ENCODE measurements around the gene GDE1.

The GDE1 gene

GRCh38 chr16:19486051-19486450 is 35.8 kb downstream of the GDE1 start:
- DNase-seq (ENCODE audit: low spot score): no peak

GRCh38 chr16:19485611-19486010 is 36.3 kb downstream of the GDE1 start:
- no peak for DNase-seq (ENCODE audit: low spot score)

GRCh38 chr16:19484096-19484495 is 37.8 kb downstream of the GDE1 start:
- DNase-seq (ENCODE audit: low spot score): no peak

DNA sequence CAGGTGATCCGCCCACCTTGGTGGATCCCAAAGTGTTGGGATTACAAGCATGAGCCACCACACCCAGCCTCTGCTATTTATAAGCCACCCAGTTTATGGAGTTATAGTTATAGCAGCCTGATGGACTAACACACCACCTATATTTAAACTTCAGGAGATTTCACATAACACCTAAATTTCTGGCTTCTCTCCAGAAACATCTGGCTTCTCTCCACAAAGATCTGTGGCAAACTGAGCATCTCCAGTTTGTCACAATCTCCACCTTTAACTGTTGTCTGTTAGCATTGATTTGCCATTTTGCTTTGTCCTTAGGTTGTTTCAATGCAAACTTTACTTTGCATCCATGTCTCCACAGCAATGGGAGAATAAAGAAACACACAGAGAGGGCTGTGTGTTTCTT is 39.6 kb downstream of the GDE1 start:
- no peak for DNase-seq (ENCODE audit: low spot score)

- DNase-seq (ENCODE audit: low spot score): no peak
Observed at GRCh38 chr16:19481769-19482168, 40.1 kb downstream of the GDE1 start.

- DNase-seq (ENCODE audit: low spot score): no peak
Observed at GRCh38 chr16:19481296-19481695, 40.6 kb downstream of the GDE1 start.

- DNase-seq (ENCODE audit: low spot score): no peak
Observed at GRCh38 chr16:19479302-19479721, 42.6 kb downstream of the GDE1 start.

GRCh38 chr16:19478505-19478904 is 43.4 kb downstream of the GDE1 start:
- DNase-seq (ENCODE audit: low spot score): no peak

GRCh38 chr16:19474617-19475016 is 47.3 kb downstream of the GDE1 start:
- DNase-seq (ENCODE audit: low spot score): no peak

DNA sequence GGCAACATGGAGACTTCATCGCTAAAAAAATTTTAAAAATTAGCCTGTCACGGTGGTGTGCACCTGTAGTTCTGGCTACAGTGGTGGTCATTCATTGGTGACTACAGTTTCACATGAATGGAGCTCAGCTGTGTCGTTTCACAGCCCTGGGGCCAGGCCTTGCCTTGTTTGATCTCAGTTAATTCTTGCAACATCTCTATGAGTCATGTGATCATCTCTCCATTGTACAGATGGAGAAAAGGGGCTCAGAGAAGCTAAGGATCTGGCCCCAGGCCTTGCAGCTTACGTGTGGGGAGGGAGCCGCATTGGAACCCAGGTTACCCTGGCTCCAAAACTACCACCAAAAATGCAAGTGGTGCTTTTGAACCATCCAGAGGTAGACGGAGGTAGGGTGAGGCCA is 49.4 kb downstream of the GDE1 start:
- DNase-seq (ENCODE audit: low spot score): no peak

- DNase-seq (ENCODE audit: low spot score): no peak
Observed at GRCh38 chr16:19468300-19468699, 53.6 kb downstream of the GDE1 start.

DNA sequence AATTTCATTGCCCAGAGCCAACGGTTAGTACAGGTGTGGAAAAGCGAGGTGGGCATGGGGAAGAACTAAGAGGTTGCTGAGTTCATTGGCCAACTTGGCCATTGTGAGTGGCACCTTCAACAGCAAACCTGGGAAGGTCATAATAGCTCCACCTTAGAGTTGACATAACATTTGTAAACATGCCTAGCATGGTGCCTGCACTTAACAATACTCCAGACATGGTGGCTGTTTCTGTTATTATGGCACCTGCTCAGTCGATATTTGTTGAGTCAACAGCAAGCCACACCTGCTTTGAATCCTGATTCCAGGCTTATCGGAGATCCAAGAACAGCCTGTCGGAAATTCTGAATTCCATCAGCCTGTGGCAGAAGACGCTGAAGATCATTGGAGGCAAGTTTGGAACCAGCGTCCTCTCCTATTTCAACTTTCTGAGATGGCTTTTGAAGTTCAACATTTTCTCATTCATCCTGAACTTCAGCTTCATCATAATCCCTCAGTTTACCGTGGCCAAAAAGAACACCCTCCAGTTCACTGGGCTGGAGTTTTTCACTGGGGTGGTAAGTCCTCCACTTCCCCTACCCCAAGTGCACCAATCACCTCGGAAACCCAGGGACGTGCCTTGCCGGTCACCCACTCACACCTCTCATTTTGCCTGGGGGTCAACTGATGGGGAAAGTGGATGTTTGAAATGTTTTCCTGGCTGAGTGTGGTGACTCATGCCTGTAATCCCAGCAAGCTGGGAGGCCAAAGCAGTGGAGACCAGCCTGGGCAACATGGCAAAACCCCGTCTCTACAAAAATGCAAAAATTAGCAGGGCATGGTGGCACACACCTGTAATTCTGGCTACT is 58.2 kb downstream of the GDE1 start:
- DNase-seq (ENCODE audit: low spot score): no peak

- DNase-seq (ENCODE audit: low spot score): no peak
Observed at GRCh38 chr16:19460397-19460796, 61.5 kb downstream of the GDE1 start.

DNA sequence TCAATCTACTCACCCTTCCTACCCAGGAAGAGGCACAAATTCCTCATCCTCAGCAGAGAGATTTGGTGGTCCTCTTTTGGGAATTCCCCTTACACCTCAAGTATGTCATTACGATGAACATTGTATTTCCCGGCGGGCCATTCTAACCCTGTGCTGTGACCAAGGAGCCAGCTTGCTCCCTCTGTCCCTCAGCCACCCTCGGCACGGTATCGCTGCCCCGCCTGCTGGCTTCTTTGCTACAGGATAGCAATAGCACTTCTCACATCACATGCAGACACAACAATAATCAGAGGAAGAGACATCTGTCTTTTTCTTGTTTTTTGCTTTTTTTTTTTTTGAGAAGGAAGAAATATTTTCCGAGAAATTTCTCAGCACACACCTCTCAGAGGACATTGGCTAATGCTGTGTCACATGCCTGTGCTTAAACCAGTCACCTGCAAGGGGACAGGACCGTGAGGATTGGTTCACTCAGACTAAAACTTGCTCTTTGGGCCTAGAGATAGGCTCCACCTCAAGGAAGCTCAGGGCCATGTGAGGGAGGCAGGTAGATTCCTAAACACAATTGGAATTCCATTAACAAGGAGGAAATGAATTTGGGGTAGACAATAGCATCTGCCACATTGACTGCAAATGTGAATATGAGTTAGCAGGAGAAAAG is 63.0 kb downstream of the GDE1 start:
- DNase-seq (ENCODE audit: low spot score): no peak

All from CD4-positive, alpha-beta T cell treated with Interleukin-6 at 100 ng/mL for 8 hours (primary cell).